AG08396 (cell line): ENCODE measurements around the gene GALNT18.
A peak's percentile ranks its signal among the peaks of the same experiment; 100 is the strongest.

Experiments
- DNase-seq: peaks from one replicate; pipeline ENCODE4 v3.0.0; 2012; ENCODE audit warnings: low spot score, mixed read lengths

Gene GALNT18

GRCh38 chr11:11311169-11311568 lies 310.6 kb downstream of the GALNT18 start:
- DNase-seq: no peak

- DNase-seq: no peak
Observed at GRCh38 chr11:11309906-11310305, 311.9 kb downstream of the GALNT18 start.

- no peak for DNase-seq
Observed at GRCh38 chr11:11308249-11308648, 313.6 kb downstream of the GALNT18 start.

- peak; percentile 35 for DNase-seq
Observed at GRCh38 chr11:11306855-11307254, 314.9 kb downstream of the GALNT18 start.

- DNase-seq: no peak
Observed at GRCh38 chr11:11304550-11304949, 317.3 kb downstream of the GALNT18 start.

GRCh38 chr11:11302565-11302964 lies 319.2 kb downstream of the GALNT18 start:
- DNase-seq: no peak

- no peak for DNase-seq
Observed at GRCh38 chr11:11301212-11301611, 320.6 kb downstream of the GALNT18 start.

GRCh38 chr11:11297578-11297977 lies 324.2 kb downstream of the GALNT18 start:
- no peak for DNase-seq

- DNase-seq: no peak
Observed at GRCh38 chr11:11296434-11296833, 325.4 kb downstream of the GALNT18 start.

GRCh38 chr11:11294551-11294855 lies 327.3 kb downstream of the GALNT18 start:
- DNase-seq: no peak

GRCh38 chr11:11293798-11294550 lies 327.8 kb downstream of the GALNT18 start:
- no peak for DNase-seq

- DNase-seq: no peak
Observed at GRCh38 chr11:11292839-11293238, 329.0 kb downstream of the GALNT18 start.

GRCh38 chr11:11291041-11292015 lies 330.5 kb downstream of the GALNT18 start:
- no peak for DNase-seq

GRCh38 chr11:11290354-11290753 lies 331.5 kb downstream of the GALNT18 start:
- DNase-seq: no peak

GRCh38 chr11:11289669-11290068 lies 332.1 kb downstream of the GALNT18 start:
- no peak for DNase-seq

- DNase-seq: no peak
Observed at GRCh38 chr11:11288972-11289616, 332.7 kb downstream of the GALNT18 start.

- DNase-seq: no peak
Observed at GRCh38 chr11:11284481-11284880, 337.3 kb downstream of the GALNT18 start.

- no peak for DNase-seq
Observed at GRCh38 chr11:11281626-11282025, 340.2 kb downstream of the GALNT18 start.

- no peak for DNase-seq
Observed at GRCh38 chr11:11280826-11281225, 341.0 kb downstream of the GALNT18 start.

GRCh38 chr11:11279956-11280689 lies 341.7 kb downstream of the GALNT18 start:
- DNase-seq: peak; percentile 70

GRCh38 chr11:11272254-11272653 lies 349.6 kb downstream of the GALNT18 start:
- DNase-seq: no peak

GRCh38 chr11:11270236-11270775 lies 351.5 kb downstream of the GALNT18 start:
- DNase-seq: no peak
